ENCODE measurements around the gene GPRC5C. TPM values are rescaled to one million over a fixed set of nuclear protein-coding genes. Genes with fewer than 3 reads are reported as not detected.

Gene GPRC5C
- polyA plus RNA-seq (2011; rRNA removed): 36.5 and 44.2 TPM in 2 replicates
- 49.3 and 76.1 TPM in 2 replicates for polyA plus RNA-seq (2012; cell fraction: cytosol; rRNA removed)
- 79.6 and 118 TPM in 2 replicates for polyA plus RNA-seq (2012; cell fraction: nucleus; rRNA removed)
- polyA plus RNA-seq (2017; fragmentation: RNase III; extraction: RNeasy Plus Mini Kit Qiagen cat#74134 plus additional on column Dnase treatment): 42.4 to 49.2 TPM (median 44.0 TPM) in 3 replicates
- 47.8 and 50.9 TPM in 2 replicates for polyA minus RNA-seq (2011; rRNA and poly(A)+ RNA removed)

GRCh38 chr17:74431568-74432423 is at the start of gene GPRC5C:
GPRC5C (plus strand) TSS chr17:74432088; CDS start chr17:74439777, 7,689 bp downstream.
- FAIRE-seq: no peak

GRCh38 chr17:74383141-74383540 is 48.7 kb upstream of the GPRC5C start:
- CTCF ChIA-PET: interaction anchor here (0.8 to 25.8 kb wide), 7 partner anchors 10 to 261 kb away, joined by 3 to 674 read pairs (median 4); partner anchors contain the start of genes BTBD17 and GPR142

More at GRCh38 chr17:74431568-74432423, at the start of gene GPRC5C:
- TF ChIP-seq ZSCAN20 (CRISPR knock-in tag; IDR thresholded peaks at IDR 0.05) (no peak), JUN (IDR thresholded peaks at IDR 0.05) (peak in 1 of 2 experiments; percentile 57; a peak in 1 of 5 replicates), FOSB (CRISPR knock-in tag; IDR thresholded peaks at IDR 0.05) (0 out of 2 replicates have a peak, but pooled peaks have one; percentile 22), POLR2A (IDR thresholded peaks at IDR 0.05; ENCODE audit: low read length) (peak; percentile 49), MAX (IDR thresholded peaks at IDR 0.05) (peak; percentile 94), CHD4 (IDR thresholded peaks at IDR 0.05; ENCODE audit: borderline replicate concordance) (no peak), ATOH8 (CRISPR knock-in tag; IDR thresholded peaks at IDR 0.05; ENCODE audit: low read depth) (0 out of 2 replicates have a peak, but pooled peaks have one; percentile 4), E2F6 (IDR thresholded peaks at IDR 0.05; ENCODE audit: borderline replicate concordance, low read depth) (peak; percentile 27; the same call in 1 of the 2 replicates), USF2 (IDR thresholded peaks at IDR 0.05) (0 out of 2 replicates have a peak, but pooled peaks have one; percentile 22)
- peak within 1 kb of the TSS; percentile 95 to 99 for H3K27ac ChIP-seq
- ATAC-seq (peak; percentile 54 to 71), DNase-seq (ENCODE audit: low read depth in 1 of 2, low spot score in 1 of 2) (peak; percentile 88 to 96)
- WGBS (ENCODE audit: missing lambda C conversion rate): 1% methylated on average over 46 of the region's 81 CpGs
- H3K4me3 ChIP-seq: peak within 1 kb of the TSS; percentile 78
- peak within 1 kb of the TSS; percentile 91 for H3K4me2 ChIP-seq
- CTCF ChIA-PET: interaction anchor here (1.1 to 3.8 kb wide), 6 partner anchors 12 to 64 kb away, joined by 3 to 34 read pairs (median 4); no protein-coding TSS in a partner anchor
- peaks cover 3% of the 10 kb centered on the region; the same call in 1 of the 3 replicates for H3K9me3 ChIP-seq
- peaks cover 38% of the 10 kb centered on the region for H3K4me1 ChIP-seq
- POLR2A ChIA-PET: interaction anchor here (0.5 to 2.1 kb wide), 4 partner anchors 12 to 52 kb away, joined by 3 to 16 read pairs (median 11); no protein-coding TSS in a partner anchor

GRCh38 chr17:74385201-74385600 is 46.7 kb upstream of the GPRC5C start:
- ChIA-PET CTCF (interaction anchor here (0.6 to 2.9 kb wide), 5 partner anchors 10 to 109 kb away, joined by 3 to 13 read pairs (median 7); no protein-coding TSS in a partner anchor), POLR2A (no interaction called here)
- ATAC-seq (no peak), DNase-seq (ENCODE audit: low read depth in 1 of 2, low spot score in 1 of 2) (no peak), FAIRE-seq (no peak)
- 67% methylated on average over 3 of the region's 3 CpGs for WGBS (ENCODE audit: missing lambda C conversion rate)
- H3K4me3 ChIP-seq: no peak overlapping the region
- H3K27ac ChIP-seq: no peak overlapping the region
- no peaks in the 10 kb centered on the region for H3K9me3 ChIP-seq
- no peak overlapping the region for H3K4me2 ChIP-seq
- H3K4me1 ChIP-seq: peaks cover 6% of the 10 kb centered on the region
- TF ChIP-seq JUNB (IDR thresholded peaks at IDR 0.05): no peak
- no peak for TF ChIP-seq MAX (IDR thresholded peaks at IDR 0.05)
- no peak for TF ChIP-seq NR3C1 (IDR thresholded peaks at IDR 0.05)
- no peak for TF ChIP-seq HMGXB4 (CRISPR knock-in tag; IDR thresholded peaks at IDR 0.05; ENCODE audit: borderline replicate concordance)
- no peak for TF ChIP-seq BCL3 (IDR thresholded peaks at IDR 0.05)
- no peak for TF ChIP-seq JUN (IDR thresholded peaks at IDR 0.05)
- no peak for TF ChIP-seq REST (IDR thresholded peaks at IDR 0.05)

More at GRCh38 chr17:74383141-74383540, 48.7 kb upstream of the GPRC5C start:
- Histone ChIP-seq H3K4me1 (peaks cover 14% of the 10 kb centered on the region), H3K4me3 (no peak overlapping the region), H3K9me3 (no peaks in the 10 kb centered on the region), H3K4me2 (no peak overlapping the region), H3K27ac (no peak overlapping the region)
- POLR2A ChIA-PET: no interaction called here
- no peak for ATAC-seq
- WGBS (ENCODE audit: missing lambda C conversion rate): 70% methylated on average over 5 of the region's 5 CpGs
- DNase-seq (ENCODE audit: low read depth in 1 of 2, low spot score in 1 of 2): no peak
- TF ChIP-seq ELK1 (IDR thresholded peaks at IDR 0.05; ENCODE audit: low read depth, low read length) (no peak), CEBPB (IDR thresholded peaks at IDR 0.05) (0 out of 4 replicates have a peak, but pooled peaks of 1 of the 2 experiments have one; percentile 8)
- no peak for FAIRE-seq
